ENCODE measurements around the gene LTA4H. TPM values are rescaled to one million over a fixed set of nuclear protein-coding genes. Genes with fewer than 3 reads are reported as not detected.

LTA4H gene
- total RNA-seq, 1 experiment from 2014 or later, result 43.7 TPM

GRCh38 chr12:96000858-96001257 lies 34.5 kb downstream of the LTA4H start:
- in situ Hi-C loops (cut with HindIII; ENCODE audit: low pct_unique_long_range_greater_than_20kb, low sequenced_read_pairs), result no loop called here
- DNase-seq (ENCODE audit: low read depth), result no peak

GRCh38 chr12:95999484-95999883 lies 35.9 kb downstream of the LTA4H start:
- in situ Hi-C loops (cut with HindIII; ENCODE audit: low pct_unique_long_range_greater_than_20kb, low sequenced_read_pairs), result no loop called here
- DNase-seq (ENCODE audit: low read depth), result no peak

GRCh38 chr12:95998611-95999286 lies 36.6 kb downstream of the LTA4H start:
- in situ Hi-C loops (cut with HindIII; ENCODE audit: low pct_unique_long_range_greater_than_20kb, low sequenced_read_pairs), result no loop called here
- peak; percentile 44 for DNase-seq (ENCODE audit: low read depth)

- peak; percentile 1 for DNase-seq (ENCODE audit: low read depth)
- in situ Hi-C loops (cut with HindIII; ENCODE audit: low pct_unique_long_range_greater_than_20kb, low sequenced_read_pairs), result no loop called here
These were observed 37.4 kb downstream of the LTA4H start for GRCh38 chr12:95997911-95998510.

GRCh38 chr12:95997276-95997675 lies 38.1 kb downstream of the LTA4H start:
- in situ Hi-C loops (cut with HindIII; ENCODE audit: low pct_unique_long_range_greater_than_20kb, low sequenced_read_pairs), result no loop called here
- DNase-seq (ENCODE audit: low read depth), result no peak

- in situ Hi-C loops (cut with HindIII; ENCODE audit: low pct_unique_long_range_greater_than_20kb, low sequenced_read_pairs), result no loop called here
- DNase-seq (ENCODE audit: low read depth), result no peak
These were observed 39.2 kb downstream of the LTA4H start, which contains the start of gene HAL for GRCh38 chr12:95996034-95996658. TSS of gene HAL (minus strand) at chr12:95996344. CDS start at chr12:95995910, 434 bp downstream.

GRCh38 chr12:95995238-95996031 lies 40.0 kb downstream of the LTA4H start:
- in situ Hi-C loops (cut with HindIII; ENCODE audit: low pct_unique_long_range_greater_than_20kb, low sequenced_read_pairs), result no loop called here
- no peak for DNase-seq (ENCODE audit: low read depth)

- no peak for DNase-seq (ENCODE audit: low read depth)
- in situ Hi-C loops (cut with HindIII; ENCODE audit: low pct_unique_long_range_greater_than_20kb, low sequenced_read_pairs), result no loop called here
These were observed 40.9 kb downstream of the LTA4H start for GRCh38 chr12:95994476-95994875.

GRCh38 chr12:95993907-95994306 lies 41.5 kb downstream of the LTA4H start:
- in situ Hi-C loops (cut with HindIII; ENCODE audit: low pct_unique_long_range_greater_than_20kb, low sequenced_read_pairs), result no loop called here
- DNase-seq (ENCODE audit: low read depth), result no peak

- no peak for DNase-seq (ENCODE audit: low read depth)
- in situ Hi-C loops (cut with HindIII; ENCODE audit: low pct_unique_long_range_greater_than_20kb, low sequenced_read_pairs), result no loop called here
These were observed 45.3 kb downstream of the LTA4H start for GRCh38 chr12:95990136-95990535.

- no peak for DNase-seq (ENCODE audit: low read depth)
- in situ Hi-C loops (cut with HindIII; ENCODE audit: low pct_unique_long_range_greater_than_20kb, low sequenced_read_pairs), result no loop called here
These were observed 45.8 kb downstream of the LTA4H start for GRCh38 chr12:95989504-95990123.

- in situ Hi-C loops (cut with HindIII; ENCODE audit: low pct_unique_long_range_greater_than_20kb, low sequenced_read_pairs), result no loop called here
These were observed 46.7 kb downstream of the LTA4H start for GRCh38 chr12:95988506-95989275.

GRCh38 chr12:95986635-95987570 lies 48.5 kb downstream of the LTA4H start:
- in situ Hi-C loops (cut with HindIII; ENCODE audit: low pct_unique_long_range_greater_than_20kb, low sequenced_read_pairs), result no loop called here
- DNase-seq (ENCODE audit: low read depth), result no peak

More at GRCh38 chr12:95988506-95989275, 46.7 kb downstream of the LTA4H start:
- no peak for DNase-seq (ENCODE audit: low read depth)

- in situ Hi-C loops (cut with HindIII; ENCODE audit: low pct_unique_long_range_greater_than_20kb, low sequenced_read_pairs), result no loop called here
- DNase-seq (ENCODE audit: low read depth), result no peak
These were observed 50.7 kb downstream of the LTA4H start for GRCh38 chr12:95984682-95985081.

GRCh38 chr12:95982602-95983001 lies 52.8 kb downstream of the LTA4H start:
- DNase-seq (ENCODE audit: low read depth), result no peak
- in situ Hi-C loops (cut with HindIII; ENCODE audit: low pct_unique_long_range_greater_than_20kb, low sequenced_read_pairs), result no loop called here

GRCh38 chr12:95980437-95980836 lies 55.0 kb downstream of the LTA4H start:
- in situ Hi-C loops (cut with HindIII; ENCODE audit: low pct_unique_long_range_greater_than_20kb, low sequenced_read_pairs), result no loop called here
- DNase-seq (ENCODE audit: low read depth), result no peak

GRCh38 chr12:95978774-95979173 lies 56.6 kb downstream of the LTA4H start:
- in situ Hi-C loops (cut with HindIII; ENCODE audit: low pct_unique_long_range_greater_than_20kb, low sequenced_read_pairs), result no loop called here
- DNase-seq (ENCODE audit: low read depth), result no peak
